HG02798 (cell line): ENCODE measurements around the gene CLEC4G.
"Not testable (repeated sequence)": the region's sequence is repeated elsewhere in the genome, so short reads cannot be mapped to it uniquely, and the experiment has no call there.

Experiments
- ATAC-seq: cut with Tn5 transposase; IDR thresholded peaks from one replicate; pipeline ENCODE4 v1.9.1; 2021; ENCODE audit warnings: mild to moderate bottlenecking; ENCODE audit not compliant: unreplicated experiment, poor library complexity

The CLEC4G gene

DNA sequence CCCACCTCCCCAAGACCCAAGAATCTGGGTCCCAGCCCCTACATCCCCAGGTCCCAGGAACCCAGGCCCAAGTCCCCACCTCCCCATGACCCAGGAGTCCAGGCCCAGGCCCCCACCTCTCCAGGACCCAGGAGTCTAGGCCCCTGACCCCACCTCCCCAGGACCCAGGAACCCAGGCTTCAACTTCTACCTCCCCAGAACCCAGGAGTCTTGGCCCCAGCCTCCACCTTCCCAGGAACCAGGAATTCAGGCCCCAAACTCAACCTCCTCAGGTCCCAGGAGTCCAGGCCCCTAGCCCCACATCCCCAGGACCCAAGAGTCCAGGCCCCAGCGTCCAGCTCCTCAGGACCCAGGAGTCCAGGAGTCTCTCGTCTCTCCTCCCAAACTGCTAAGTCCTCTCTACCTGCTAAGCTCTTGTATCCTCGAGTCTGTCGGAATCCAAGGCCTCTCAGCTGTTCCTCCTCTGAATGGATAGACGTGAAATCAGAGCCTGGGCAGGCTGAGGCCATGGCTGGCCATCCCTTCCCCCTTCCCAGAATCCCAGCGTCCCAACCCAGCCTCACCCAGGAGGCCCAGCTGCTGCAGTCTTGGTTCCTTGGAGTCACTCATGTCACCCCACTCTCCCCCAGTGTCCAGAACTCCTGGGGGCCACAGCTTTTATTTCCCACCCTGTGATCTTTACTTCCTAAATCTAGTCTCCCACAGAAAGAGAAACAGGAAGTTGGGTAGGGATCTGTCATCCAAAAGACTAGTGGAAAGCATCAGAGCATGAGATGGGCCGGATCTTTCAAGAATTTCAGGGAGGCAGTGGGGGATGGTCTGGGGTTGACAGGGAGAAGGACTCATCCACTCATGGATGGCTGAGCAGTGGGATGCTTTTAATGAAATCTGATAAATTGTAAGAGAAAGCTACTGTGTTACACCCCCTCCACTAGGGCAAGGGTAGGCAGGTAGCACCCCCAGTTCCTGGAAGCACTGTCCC, 15.3 kb upstream of the CLEC4G start, which contains the start of gene CD209:
TSS of gene CD209 (minus strand) at position 632 of the 982 bp plus-strand sequence. CDS start at position 609, 23 bp downstream.
- ATAC-seq = no peak

DNA sequence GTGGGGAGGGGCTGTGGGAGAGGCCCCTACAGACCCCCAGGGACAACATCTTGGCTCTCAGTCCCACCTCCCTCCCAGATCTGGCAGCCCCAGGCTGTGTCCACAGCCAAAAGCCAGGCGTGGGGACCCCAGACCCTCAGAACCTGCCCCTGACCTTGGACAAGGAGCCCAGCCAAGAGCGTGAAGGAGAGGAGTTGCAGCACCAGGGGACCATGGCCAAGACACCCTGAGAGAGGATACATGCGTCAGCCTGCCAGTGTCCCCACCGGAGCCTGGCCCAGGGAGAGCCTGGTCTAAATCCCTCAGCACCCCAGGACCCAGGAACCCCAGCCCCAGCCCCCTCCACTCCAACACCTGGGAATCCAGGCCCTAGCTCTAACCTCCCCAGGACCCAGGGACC, 14.4 kb upstream of the CLEC4G start:
- ATAC-seq = not testable (repeated sequence)

DNA sequence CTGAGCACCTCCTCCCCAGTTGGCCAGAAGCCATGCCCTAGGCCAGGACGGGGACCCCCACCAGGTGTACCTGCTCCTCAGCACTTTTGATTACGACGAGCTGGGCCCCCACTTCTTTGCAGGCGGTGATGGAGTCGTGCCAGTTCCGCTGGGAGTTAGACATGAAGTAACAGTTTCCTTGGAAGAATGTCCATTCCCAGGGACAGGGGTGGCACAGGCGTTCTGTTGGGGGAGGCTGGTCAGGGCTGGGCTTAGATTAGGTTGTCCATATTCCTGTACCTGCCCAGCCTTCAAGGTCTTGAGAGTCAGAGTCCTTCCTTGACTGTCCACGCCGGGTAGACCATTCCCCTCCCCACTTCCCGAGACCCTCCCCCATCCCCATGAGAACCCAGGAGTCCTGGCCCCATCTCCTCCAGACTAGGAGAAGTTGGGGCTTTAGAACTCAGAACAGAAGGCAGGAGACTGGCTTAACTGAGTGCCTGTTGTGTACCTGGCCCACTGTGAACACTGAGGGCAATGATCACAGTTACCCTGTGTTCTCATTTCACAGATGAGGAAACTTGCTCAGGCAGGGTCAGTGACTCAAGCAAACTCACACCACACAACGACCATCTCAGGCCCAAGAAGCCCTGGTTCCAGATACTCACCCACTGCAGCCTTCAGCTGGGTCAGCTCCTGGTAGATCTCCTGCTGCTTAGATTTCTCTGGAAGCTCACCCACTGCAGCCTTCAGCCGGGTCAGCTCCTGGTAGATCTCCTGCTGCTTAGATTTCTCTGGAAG, 13.2 kb upstream of the CLEC4G start:
- ATAC-seq = no peak

DNA sequence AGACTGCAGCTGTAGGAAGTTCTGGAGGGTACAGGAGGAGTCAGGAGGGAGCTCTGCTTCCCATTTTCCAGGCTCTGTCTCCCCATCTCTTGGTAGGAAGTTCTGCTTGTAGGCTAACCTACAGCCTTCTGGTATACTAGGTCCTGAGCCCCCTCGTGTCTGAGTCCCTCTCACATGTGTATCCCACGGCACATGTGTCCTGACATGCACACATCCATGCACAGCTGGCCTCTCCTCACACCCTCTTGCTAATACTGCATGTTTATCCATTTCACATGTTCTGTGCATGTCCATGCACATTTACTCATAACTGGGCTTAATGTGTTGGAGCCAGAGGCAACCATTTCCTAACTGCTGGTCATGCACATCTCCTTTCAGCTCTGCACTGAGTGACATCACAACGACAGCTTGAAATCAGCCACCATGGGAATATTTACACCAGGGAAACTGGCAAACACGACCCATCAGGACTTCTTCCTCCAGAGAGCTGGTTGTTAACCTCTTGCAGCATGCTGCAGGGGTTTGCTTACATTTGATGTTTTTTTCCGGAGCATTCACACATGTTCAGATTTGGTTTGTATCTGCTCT, 12.4 kb upstream of the CLEC4G start:
- ATAC-seq = no peak

DNA sequence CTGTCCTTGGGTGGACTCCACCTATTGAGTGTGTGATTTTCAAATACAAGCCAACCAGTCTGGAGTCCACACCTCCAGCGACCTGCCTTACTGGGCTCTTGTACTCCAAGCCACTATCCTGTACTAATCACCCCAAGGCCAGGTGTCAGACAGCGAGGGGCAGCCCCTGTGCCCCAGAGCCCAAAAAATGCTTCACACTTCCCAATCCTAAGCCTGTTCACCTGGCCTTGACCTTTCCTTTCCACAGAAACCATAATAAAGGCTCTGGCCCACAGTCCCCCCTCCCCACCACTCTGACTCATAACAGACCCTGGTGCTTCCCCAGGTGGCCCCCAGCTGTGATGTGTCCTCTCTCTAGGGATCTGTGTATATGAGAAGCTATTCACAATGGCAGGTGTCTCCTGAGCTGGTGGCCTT, 11.5 kb upstream of the CLEC4G start:
- no peak for ATAC-seq

DNA sequence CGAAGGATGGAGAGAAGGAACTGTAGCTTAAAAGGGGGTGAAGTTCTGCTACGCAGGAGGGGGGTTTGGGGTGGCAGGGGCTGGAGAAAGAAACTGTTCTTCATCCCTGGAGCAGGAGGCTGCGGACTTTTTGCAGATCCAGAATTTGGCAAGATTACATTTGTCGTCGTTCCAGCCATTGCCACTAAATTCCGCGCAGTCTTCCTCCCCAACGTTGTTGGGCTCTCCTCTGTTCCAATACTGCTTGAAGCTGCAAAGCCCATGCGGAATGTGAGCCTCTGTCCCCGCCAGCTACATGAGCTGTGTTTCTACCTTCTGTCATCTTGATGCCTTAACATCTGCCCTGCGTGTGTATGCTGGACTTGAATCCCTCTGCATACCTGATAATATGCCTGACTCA, 11.1 kb upstream of the CLEC4G start:
- no peak for ATAC-seq

DNA sequence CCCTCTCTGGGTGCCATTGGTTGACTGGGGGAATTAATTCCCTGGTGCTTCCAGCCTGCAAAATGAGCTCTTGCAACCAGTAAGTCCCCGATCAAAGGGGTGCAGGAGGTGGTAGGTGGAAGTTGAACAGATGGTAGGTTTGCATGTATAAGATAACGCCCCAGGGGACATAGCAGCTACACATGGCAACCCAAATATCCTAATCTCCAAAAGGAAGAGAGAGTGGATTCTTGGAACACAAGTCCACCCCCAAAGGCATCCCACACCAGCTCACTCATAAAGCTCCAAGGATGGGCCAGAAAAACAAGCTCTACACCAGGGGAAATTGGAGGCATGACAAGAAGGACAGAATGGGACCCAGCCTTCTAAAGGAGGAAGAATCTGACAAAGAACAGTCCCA, 10.7 kb upstream of the CLEC4G start:
- no peak for ATAC-seq

DNA sequence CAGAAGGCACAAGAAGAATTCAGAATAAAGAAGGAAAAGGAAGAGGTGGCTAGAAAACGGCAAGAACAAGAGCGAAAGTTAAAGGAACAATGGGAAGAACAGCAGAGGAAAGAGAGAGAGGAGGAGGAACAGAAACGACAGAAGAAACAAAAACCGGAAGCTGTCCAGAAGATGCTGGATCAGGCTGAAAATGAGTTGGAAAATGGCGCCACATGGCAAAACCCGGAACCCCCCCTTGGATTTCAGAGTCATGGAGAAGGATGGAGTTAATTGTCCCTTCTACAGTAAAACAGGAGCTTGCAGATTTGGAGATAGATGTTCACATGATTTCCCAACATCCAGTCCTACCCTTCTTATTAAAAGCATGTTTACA, 8.8 kb upstream of the CLEC4G start:
- ATAC-seq = no peak

DNA sequence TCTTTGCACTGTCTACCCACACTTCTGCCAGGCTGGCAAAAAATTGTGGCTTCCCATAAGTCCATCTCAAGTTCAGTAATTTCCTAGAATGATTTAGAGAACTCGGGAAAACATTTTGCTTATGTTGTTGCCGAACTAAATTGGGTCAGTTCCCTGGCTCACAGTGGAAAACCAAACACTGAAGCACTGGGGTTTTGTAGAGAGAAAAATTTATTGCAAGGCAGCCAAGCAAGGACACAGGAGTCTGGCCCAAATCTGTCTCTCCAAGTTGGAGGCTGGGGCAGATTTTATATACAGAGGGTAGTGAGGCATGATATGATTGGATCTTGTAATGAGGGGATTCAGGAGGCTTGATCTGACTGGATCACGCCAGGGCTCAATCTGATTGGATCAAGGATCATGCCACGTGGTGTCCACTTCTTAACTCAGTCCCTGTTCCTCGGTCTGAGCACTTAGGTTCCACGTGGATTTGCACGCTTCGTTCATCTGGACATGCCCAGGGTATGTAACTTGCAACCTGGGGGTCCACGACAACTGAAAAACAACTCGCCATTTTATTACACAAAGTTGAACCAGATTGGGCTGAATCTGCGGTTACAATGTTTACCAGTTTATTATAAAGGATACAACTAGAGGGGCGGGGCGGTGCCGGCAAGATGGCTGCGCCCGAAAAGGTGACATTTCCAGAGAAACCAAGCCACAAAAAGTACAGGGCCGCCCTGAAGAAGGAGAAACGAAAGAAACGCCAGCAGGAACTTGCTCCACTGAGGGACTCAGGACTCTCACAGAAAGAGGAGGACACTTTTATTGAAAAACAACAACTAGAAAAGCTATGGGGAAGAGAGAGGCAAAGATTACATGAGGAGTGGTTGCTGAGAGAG, 8.1 kb upstream of the CLEC4G start:
- no peak for ATAC-seq

DNA sequence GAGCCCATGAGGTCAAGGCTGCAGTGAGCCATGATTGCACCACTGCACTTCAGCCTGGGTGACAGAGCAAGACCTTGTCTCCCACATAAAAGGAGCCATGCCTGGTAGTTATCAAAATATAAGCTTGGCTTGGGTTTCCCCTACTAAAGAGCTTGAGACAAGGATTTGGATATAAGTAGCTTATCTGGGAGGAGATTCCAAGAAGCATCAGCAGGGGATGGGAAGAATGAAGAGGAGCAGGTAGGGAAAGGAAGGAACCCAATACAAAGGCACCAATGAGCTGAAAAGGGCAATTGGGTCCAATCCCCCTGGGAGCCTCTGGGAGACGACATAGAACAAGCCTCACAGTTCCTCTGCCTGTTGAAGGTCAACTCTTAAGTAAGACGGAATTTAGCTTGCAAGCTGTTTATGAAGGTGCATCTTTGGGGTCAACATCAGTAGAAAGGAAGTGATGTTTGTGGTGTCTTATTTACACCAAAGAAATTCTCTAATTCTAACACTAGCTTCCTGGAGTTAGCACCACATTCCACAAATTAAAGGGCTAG, 7.4 kb upstream of the CLEC4G start:
- ATAC-seq = no peak

DNA sequence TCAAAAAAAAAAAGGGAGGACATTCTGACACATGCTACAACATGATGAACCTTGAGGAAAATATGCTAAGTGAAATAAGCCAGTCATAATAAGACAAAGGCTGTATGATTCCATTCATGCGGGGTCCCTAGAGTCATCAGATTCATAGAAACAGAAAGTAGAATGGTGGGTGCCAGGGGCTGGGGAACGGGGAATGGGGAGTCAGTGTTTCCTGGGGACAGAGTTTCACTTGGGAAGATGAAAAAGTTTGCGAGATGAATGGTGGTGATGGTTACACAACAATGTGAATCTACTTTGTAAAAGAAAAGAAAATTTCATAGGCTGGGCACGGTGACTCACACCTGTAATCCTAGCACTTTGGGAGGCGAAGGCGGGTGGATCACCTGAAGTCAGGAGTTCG, 6.1 kb upstream of the CLEC4G start:
- no peak for ATAC-seq

DNA sequence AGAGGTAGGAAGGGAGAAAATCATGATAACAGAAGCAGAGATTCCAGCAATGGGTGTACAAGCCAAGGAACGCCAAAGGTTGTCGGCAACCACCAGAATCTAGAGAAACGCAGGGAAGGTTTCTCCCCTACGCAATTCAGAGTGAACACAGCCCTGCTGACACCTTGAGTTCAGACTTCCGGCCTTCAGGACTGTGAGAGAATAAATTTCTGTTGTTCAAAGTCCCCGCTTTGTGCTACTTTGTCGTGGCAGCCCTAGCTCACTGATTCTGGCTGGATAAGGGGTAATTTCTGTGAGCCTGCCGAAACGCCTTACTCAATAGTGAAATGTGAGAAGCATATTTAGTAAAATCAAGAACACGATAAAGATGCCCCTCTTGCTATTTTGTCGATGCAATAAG, 5.3 kb upstream of the CLEC4G start:
- no peak for ATAC-seq

DNA sequence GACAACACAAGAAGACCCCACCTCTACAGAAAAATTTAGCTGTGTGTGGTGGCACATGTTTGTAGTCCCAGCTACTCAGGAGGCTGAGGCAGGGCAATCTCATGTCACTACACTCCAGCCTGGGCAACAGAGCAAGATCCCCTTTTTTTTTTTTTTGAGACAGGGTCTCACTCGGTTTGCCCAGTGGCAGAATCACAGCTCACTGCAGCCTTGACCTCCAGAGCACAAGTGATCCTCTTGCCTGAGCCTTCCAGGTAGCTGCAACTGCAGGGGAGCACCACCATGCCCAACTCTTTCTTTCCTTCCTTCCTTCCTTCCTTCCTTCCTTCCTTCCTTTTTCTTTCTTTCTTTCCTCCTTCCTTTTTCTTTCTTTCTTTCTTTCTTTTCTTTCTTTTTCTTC, 4.2 kb upstream of the CLEC4G start:
- no peak for ATAC-seq

DNA sequence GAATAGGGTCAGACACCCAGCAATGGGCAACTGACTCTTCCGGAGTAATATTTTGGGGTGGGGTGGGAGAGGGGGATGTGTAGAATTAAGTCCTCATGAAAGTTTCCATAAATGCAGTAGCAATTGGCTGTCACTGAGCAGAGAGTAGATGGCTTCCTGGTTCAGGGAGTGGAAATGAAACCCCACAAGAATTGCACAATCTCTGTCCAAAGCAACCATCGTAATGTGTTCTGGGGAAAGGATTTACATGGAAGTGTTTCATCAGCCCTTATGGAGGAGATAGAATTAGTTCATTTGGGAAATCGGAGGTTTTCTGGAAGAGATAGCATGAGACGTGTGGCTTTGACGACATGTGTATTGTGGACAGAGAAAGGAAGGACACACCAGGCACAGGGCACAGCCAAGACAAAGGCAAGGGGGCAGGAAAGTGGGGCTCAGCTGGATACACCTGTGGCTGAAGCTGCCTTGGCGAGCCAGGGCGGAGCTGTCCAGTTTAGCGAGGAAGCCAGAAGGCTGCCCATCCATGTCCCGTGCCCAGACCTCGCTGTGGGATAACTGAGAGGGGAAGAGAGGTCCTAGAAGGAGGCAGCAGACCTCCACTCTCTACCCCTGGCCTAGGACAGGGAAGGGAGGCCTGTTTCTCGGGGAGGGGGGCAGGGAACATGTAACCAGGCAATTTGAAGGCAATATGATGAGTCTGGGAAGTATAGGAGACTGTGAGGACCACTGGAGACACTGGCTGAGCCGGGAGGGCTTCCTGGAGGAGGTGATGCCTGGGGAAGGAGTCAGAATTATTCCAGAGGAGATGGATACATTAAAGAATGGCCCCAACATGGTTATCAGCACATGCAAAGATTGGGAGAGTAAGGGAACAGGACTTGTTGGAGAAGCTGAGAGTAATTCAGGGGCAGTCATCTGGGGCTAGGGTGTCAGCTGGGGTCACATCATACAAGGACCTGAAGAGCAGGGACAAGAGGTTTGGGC, 2.6 kb upstream of the CLEC4G start:
- no peak for ATAC-seq

DNA sequence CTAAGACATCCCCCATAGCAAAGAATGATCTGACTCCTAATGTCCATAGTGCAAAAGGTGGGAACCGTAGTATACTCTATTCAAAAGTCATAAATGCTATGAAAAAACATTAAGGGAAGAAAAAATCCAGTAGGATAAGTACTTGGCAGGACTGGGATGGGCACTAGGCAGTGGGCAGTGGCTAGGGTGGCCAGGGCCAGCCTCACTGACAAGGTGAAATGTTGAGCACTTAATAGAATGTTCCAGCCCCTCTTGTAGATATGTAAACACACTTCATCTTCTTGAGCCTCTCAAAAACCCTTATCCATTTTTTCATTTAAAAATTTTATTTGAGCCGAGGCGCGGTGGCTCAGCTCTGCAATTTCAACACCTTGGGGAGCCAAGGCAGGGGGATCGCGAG, 1.5 kb upstream of the CLEC4G start:
- no peak for ATAC-seq

DNA sequence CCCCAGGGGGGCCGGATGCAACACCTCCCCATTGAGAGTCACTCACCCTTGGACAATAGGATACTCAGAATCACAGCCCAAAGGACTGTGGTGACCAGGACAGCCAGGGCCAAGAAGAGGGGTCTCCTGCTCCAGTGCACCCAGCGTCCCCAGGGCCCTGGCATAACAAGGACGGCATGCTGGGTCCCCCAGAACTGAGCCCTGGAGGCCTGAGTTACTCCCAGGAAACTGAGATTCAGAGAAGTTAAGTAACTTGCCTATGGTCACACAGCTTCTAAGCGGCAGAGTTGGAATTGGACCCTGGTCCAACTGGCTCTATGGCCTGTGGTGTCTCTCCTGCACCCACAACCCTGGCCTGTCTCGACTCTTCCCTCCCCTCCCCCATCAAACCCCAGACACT, 295 bp downstream of the CLEC4G start:
- ATAC-seq = no peak

DNA sequence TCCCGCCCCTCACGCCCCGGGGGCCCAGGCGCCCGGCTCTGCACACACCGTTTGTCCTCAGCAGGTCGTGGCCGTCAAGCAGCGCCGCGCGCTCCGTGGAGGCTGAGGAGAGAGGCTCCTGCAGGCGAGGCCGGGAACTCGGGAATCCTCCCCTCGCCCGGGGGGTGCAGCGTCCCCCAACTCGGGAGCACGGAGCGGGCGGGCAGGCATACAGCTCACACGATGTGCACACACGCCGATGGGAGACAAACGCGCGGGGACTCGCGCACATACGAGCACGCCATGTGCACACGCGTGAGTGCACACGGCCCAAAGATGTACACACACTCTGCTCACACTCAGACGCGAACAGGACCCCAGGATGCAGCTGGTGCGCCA, 703 bp downstream of the CLEC4G start:
- ATAC-seq = no peak

DNA sequence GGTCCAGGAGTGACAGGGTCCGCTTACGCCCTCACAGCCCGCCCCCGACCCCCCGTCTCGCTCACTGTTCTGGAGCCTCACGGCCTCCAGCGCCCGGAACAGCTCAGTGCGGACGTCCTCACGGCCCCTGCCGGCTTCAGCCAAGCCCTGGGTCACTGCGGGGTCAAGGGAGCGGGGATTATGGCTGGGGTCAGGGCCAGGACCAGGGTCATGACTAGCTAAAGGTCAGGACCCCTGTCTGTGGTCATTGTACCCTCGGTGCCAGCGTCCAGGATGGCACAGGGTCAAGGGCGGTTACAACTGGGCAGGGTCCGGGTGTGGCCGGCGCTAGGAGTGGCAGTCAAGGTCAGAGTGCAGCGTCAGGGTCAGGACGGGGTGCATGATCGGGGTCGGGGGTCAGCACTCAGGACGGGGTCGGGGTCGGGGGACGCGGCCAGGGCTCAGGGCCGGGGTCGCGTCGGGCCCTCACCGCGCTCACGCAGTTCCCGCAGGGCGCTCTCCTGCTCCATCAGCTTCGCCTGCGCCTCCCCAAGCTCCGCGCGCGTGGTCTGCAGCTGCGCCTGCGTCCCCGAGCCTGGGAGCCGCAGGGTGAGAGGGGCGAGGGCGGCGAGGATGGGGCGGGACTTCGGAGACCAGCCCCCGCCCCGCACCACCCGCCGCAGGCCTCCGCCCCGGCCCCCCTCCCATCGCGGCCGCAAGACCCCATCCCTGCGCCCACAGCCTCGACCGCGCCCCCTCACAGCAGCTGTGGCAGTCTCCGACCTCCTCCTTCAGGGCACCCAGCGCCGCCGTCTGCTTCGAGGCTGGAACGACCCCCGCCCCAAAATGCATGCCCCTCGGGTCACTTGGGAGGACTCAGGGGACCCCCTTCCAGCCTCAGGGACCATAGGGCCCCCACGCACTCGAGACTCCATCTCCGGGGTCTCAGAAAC, 1.4 kb downstream of the CLEC4G start:
- ATAC-seq = no peak
